ENCODE measurements around the gene PERM1.

PERM1 gene

DNA sequence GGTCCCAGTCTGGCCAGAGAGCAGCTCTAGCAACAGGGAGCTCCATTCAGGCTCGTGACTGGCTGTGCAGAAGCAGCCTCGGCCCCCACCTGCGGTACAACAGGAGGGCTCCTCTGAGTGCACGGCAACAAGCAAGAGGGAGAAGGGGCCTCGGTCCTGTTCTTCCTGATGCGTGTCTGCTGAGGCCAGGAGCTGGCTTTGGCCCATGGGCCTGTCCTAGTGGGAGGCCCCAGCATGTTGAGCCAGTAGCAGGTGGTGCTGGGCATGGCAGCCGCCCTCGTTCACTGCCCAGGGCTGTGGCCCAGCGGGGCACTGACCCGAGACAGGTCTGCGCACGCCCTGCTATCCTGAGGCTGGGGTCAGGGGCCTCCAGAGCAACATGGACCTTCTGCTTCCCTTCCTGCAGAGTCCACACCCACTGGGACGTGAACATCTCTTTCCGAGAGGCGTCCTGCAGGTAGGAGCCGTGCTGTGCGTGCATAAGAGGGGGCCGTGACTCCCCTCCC, 51.2 kb downstream of the PERM1 start:
- DNase-seq, result no peak

DNA sequence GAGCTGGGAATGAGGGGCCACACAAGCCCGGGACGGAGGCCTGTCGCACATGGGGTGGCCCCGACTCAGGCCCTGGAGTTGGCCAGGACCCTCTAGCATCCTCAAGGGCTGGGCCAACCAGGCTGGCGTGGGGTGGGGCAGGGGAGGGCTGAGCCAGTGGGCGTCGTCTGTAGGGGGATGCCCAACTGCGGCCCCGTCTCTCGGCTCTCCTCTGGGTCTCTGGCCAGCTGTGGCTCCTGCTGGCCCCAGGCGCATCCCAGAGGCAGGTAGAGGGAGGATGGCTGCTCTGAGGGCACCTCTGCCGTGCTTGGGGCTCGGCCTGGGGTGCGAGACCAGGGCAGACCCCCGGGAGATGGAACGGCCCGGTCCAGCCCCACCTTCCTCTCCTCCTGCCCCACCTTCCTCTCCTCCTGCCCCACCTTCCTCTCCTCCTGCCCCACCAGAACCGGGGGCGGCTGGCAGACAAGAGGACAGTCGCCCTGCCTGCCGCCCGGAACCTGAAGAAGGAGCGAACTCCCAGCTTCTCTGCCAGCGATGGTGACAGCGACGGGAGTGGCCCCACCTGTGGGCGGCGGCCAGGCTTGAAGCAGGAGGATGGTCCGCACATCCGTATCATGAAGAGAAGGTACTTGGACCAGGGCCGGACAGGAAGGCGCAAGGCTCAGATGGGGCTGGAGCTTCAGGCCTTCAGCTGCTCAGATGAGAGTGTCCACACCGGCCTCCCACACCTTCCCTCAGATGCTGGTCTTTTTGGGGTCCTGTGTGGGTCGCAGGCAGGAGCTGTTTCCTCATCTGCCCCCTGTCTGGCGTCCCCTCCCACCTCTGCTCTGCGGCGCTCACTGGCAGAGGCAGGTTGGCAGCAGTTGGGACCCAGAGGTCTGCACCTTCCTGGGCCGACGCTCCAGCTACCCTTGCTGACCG, 51.9 kb downstream of the PERM1 start:
- DNase-seq, result no peak

DNA sequence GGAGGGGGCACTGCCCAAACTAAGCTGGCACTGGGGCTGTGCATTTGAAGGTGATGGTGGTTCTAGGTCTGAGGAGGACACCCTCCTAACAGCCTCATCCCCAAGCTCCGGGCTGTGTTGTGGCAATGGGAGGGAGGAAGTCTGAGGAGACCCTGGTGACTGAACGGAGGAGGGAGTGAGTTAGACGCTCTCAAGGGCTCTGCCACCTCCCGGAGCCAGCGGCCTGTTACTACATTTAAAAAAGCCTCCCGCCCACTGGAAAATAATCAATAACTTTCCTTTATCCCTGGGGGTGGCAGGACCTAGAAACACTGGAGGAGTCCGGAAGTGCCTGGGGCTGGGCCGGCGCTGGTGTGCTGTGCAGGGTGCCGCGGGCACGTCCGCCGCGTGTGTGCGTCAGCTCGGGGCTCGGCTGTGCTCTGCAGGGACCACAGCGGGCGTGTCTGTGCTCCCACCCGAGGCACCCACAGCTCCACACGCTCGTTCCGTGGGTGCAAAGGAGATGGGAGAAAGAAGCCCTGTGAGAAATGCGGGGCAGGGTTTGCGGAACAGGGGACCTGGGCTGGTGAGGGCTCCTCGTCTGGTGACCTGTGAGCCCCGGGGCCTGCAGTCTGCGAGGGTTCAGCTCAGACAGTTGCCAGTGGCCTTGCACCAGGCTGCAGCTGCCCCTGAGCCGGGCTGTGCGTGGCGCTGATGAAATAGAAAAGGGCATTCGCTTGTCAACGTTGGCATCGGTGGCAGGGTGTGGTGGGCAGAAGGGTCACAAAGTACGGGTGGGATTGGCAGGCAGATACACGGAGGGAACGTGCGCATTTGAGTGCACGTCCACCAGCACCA, 52.9 kb downstream of the PERM1 start:
- DNase-seq, result no peak

DNA sequence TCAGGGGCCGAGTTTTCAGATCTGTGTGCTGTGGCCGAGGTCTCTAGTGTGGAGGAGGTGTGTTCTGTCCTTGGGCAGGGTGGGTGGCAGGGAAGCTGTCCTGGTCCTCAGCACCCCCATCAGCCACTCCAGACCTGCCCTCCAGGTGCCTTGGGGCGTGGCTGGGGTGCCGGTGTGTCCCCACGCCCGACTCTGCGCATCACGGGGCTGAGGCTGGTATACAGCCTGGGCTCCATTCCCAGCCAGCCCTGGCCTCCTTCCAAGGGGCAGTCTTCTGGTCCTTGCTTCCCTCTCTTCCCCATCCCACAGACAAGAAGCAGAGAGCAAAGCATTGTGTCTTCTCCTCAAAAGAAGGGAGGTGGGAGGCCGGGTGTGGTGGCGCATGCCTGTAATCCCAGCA, 54.1 kb downstream of the PERM1 start:
- DNase-seq, result no peak

DNA sequence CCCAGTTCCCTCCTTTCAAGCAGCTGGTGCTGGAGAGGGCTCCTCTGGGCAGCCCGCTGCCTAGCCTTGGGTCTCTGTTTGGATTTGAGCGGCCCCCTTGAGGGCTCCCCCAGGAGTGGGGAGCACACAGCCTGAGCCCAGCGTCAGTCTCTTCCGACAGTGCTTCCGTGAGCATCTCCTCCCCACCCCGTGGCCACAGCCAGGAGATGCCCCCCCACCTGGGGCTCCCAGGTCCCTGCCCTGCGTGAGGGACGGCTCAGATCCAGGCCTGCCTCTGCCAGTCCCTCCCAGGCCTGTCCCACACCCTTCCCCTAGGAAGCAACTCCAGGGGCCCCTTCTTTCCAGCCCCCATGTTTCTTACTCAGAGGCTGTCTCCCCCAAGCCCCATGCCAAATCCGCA, 54.7 kb downstream of the PERM1 start:
- DNase-seq, result no peak

DNA sequence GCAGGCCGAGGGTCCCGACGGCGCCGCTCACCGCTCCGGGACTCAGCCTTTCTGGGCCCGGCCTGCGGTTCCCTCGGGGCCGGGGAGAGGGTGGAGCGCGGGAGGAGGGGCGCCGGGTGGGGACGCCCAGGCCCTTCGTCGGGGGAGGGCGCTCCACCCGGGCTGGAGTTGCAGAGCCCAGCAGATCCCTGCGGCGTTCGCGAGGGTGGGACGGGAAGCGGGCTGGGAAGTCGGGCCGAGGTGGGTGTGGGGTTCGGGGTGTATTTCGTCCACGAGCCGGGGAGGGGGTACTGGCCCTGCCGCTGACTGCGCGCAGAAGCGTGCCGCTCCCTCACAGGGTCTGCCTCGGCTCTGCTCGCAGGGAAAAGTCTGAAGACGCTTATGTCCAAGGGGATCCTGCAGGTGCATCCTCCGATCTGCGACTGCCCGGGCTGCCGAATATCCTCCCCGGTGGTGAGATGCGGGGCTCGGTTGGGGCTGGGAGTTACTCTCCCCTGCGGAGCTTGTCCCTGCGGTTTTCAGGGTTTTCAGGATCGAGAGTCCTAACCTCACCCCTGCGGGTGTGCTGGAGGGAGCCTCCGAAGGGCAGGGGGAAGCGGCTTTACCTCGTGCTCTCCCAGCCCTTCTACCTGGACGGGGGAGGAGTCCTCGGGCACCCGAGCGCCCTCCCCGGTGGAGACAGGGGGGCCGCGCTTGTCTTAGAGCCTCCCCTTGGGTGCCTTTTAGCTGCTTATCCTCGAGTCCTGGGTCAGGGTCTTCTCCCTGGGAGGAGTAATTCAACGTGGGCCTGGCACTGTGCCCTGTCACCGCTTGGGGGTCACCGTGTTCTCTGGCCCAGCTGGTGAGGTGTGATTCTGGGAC, 56.1 kb downstream of the PERM1 start:
- no peak for DNase-seq

Data from NCI-H2029 (cell line).